Measurements from ENCODE around the gene MED27.
A peak's percentile ranks its signal among the peaks of the same experiment; 100 is the strongest.

The MED27 gene

DNA sequence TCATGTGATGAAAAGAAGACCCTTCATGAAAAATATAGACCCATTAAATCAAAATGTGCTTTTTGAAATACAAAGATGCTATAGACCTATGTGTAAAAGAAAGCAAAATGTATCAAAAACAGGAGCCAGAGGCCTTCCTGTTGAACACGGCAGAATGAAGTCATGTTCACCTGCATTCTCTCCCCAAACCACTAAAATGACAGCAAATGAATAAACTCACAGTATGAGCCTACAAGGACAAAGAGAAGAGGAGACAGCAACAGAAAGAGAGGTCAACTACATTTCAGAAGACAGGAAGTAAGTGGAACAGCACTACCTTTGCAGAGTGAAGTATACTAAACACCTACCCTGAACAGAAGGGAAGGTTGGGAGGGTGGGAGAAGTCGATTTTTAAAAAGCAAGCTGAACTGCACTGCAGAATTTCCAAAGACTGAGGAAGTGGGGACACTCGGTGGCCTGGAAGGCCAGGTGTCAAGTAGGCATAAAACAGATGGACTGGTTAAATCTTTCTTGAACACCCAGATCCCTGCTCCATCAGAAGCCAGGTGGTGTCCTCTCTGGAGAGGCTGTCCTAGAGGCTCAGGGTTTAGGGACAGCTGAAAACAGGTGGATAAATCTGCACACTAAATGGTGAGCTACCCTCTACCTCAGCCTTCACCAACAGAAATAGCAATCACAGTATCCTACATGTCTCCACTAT is 48.9 kb downstream of the MED27 start:
- H3K4me1 Mint-ChIP-seq (ENCODE audit: low read depth in 2 of 2) = peaks cover 41 to 69% of the 10 kb centered on the region in 2 donors

DNA sequence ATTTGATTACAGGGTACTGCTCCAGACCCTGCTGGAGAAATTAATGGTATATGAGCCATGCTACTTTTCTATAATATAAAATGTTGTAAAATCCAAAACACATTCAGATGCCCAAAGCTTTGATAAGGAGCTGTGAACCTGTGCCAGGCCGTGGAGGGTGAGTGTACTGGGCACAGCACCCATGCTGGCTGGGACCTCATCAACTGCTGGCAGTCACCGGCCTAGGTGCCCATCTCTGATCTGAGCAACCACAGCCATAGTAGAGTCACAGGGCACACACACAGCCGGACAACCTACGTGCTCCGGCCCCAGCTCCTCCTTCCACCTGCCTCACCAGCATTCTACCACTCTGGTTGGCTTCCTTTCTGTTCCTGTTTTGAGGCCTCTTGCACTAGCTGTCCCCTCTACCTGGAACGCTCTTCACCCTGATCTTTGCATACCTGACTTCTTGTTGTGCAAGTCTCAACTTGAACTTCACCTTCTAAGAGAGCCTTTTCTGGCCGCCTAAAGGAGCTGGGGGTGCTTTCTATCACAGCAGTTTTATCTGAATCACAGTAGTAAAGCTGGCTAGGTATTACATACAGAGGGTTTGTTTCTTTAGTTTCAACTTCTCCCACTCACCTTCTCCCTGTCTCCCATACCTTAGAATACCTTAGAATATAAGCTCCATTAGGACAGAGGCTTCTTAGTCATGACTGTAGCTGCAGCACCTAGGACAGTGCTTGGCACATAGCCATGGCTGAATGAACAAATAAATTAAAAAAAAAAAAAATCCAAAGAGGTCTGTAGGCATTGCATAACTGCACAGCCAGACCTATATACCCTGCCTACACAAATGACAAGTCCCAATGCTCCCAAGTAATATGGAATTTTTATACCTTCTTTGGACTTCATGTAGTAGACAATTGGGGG is 51.7 kb downstream of the MED27 start:
- ATAC-seq (replicated peaks) (no peak), DNase-seq (no peak)
- H3K27ac Mint-ChIP-seq = no peak overlapping the region
- H3K9me3 Mint-ChIP-seq = no peaks in the 10 kb centered on the region
- peaks cover 34 to 56% of the 10 kb centered on the region in 2 donors for H3K4me1 Mint-ChIP-seq (ENCODE audit: low read depth in 2 of 2)
- H3K36me3 Mint-ChIP-seq (ENCODE audit: insufficient read depth) = peaks cover 3% of the 10 kb centered on the region
- no peak overlapping the region for H3K4me3 Mint-ChIP-seq
- H3K27me3 Mint-ChIP-seq = no peaks in the 10 kb centered on the region

More for the DNA sequence above, 48.9 kb downstream of the MED27 start:
- H3K36me3 Mint-ChIP-seq (ENCODE audit: insufficient read depth) = no peaks in the 10 kb centered on the region
- H3K27me3 Mint-ChIP-seq = no peaks in the 10 kb centered on the region
- H3K27ac Mint-ChIP-seq = peak overlapping the region in 1 of 2 donors; percentile 5
- no peak overlapping the region for H3K4me3 Mint-ChIP-seq
- DNase-seq = no peak
- no peak for ATAC-seq (replicated peaks)
- no peaks in the 10 kb centered on the region for H3K9me3 Mint-ChIP-seq

DNA sequence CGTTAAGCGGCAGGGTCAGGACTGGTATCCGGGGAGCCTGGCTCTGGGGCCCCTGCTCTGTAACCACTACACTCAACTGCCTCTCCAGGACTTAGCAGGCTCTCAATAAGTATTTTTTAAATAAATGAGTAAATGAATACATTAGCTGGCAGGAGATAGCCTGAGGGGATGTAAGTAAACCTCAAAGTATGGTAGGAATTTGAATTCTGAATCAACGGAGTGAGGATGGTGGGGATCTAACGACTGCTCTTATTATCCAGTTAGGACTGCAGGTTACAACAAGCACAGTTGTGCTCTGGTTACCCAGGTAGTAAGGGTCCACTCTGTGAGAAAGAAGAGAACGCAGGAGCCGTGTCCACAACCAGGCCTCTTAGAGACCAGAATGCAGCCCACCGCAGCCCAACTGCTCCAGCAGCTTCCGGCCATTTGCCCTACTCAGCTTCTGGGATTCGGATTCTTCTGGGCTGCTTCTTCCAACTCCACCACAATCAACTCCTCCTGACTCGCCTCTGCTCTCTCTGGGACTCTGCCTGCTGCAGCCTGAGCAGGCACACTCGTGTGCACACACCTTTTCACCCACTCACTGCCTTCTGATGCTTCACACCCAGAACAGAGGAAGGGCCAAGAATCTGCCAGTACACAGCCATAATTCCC is 52.6 kb downstream of the MED27 start:
- DNase-seq (no peak), ATAC-seq (replicated peaks) (no peak)
- Mint-ChIP-seq H3K9me3 (no peaks in the 10 kb centered on the region), H3K27ac (no peak overlapping the region), H3K4me3 (no peak overlapping the region), H3K27me3 (no peaks in the 10 kb centered on the region), H3K4me1 (ENCODE audit: low read depth in 2 of 2) (peaks cover 28 to 53% of the 10 kb centered on the region in 2 donors), H3K36me3 (ENCODE audit: insufficient read depth) (peaks cover 3% of the 10 kb centered on the region)

DNA sequence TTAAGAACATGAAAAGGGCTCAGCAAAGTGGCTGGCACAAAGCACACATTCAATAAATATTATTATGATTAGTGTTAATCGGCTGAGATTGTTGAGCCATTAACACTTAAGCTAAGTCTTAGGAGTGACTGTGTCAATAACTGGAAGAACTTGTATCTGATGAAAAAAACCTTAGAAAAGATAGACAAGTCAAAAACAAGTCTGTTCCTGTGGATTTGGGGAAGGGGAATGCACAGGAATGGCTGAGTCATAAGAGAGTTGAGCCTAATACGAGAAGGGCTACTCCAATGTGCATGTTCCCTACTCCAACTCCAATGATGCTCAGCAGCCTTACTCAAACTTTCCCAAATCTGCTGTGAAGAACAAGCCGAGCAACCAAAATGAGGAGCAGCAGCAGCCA is 53.9 kb downstream of the MED27 start:
- Mint-ChIP-seq H3K4me3 (no peak overlapping the region), H3K9me3 (no peaks in the 10 kb centered on the region), H3K27ac (no peak overlapping the region), H3K27me3 (no peaks in the 10 kb centered on the region), H3K36me3 (ENCODE audit: insufficient read depth) (peaks cover 3% of the 10 kb centered on the region), H3K4me1 (ENCODE audit: low read depth in 2 of 2) (peaks cover 23 to 52% of the 10 kb centered on the region in 2 donors)
- no peak for ATAC-seq (replicated peaks)
- no peak for DNase-seq

DNA sequence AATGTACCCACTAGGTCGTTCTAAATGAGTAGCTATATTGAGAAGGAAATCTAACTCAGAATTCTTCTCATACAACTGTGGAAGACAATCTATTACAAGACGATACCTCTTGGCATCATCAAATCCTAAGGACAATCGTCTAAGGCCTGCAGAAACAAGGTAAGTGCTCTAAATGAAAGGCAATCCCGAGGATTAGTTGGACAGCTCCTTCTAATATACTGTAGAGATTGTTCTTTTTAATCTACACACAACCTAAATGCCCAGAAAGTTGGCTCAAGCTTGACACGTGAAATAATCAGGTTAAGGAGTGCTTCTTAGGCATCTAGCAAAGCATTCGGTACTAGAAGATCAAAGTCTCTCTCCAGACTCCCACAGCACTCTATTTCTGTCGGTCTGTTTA is 55.1 kb downstream of the MED27 start:
- H3K27me3 Mint-ChIP-seq = no peaks in the 10 kb centered on the region

DNA sequence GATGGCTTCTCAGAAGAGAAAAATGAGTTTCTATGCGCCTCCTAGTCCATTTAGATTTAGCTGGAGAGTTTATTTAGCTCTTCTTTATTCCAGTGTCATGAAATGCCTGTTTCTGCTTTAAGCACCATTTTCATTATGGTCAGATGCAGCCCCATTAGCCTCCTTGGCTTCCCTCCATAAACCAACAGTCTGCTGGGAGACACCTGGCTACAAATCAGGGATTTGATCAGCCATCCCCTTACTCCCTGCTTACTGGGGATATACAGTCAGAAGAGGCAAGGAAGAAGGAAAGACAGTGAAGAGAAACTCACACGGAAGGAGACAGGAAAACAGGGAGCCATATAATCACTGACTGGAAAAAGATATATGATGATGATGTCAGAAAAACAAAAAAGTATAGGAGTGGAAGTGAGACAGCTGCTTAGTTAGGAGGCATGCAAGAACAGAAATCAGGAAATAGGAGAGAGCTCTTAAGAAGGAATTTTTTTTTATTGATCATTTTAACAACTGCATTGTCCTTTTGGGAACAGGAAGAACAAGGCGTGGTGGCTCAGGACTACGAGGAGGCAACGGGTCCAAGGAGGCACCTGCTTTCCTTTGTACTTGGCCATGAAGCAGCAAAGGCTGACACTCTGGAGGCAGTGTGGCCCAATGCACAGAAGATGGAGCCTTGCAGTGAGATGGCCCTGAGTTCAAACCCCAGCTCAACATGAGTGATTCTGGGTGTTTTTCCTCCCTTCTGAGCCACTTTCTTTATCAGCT is 56.1 kb downstream of the MED27 start:
- Mint-ChIP-seq H3K27me3 (no peaks in the 10 kb centered on the region), H3K27ac (no peak overlapping the region), H3K9me3 (no peaks in the 10 kb centered on the region), H3K36me3 (ENCODE audit: insufficient read depth) (peaks cover 3% of the 10 kb centered on the region), H3K4me1 (ENCODE audit: low read depth in 2 of 2) (peaks cover 22 to 33% of the 10 kb centered on the region in 2 donors), H3K4me3 (no peak overlapping the region)
- ATAC-seq (replicated peaks) = no peak
- no peak for DNase-seq

More for the DNA sequence above, 55.1 kb downstream of the MED27 start:
- peaks cover 22 to 42% of the 10 kb centered on the region in 2 donors for H3K4me1 Mint-ChIP-seq (ENCODE audit: low read depth in 2 of 2)
- H3K4me3 Mint-ChIP-seq = no peak overlapping the region
- no peak for DNase-seq
- H3K9me3 Mint-ChIP-seq = no peaks in the 10 kb centered on the region
- H3K27ac Mint-ChIP-seq = no peak overlapping the region
- no peak for ATAC-seq (replicated peaks)
- peaks cover 3% of the 10 kb centered on the region for H3K36me3 Mint-ChIP-seq (ENCODE audit: insufficient read depth)

DNA sequence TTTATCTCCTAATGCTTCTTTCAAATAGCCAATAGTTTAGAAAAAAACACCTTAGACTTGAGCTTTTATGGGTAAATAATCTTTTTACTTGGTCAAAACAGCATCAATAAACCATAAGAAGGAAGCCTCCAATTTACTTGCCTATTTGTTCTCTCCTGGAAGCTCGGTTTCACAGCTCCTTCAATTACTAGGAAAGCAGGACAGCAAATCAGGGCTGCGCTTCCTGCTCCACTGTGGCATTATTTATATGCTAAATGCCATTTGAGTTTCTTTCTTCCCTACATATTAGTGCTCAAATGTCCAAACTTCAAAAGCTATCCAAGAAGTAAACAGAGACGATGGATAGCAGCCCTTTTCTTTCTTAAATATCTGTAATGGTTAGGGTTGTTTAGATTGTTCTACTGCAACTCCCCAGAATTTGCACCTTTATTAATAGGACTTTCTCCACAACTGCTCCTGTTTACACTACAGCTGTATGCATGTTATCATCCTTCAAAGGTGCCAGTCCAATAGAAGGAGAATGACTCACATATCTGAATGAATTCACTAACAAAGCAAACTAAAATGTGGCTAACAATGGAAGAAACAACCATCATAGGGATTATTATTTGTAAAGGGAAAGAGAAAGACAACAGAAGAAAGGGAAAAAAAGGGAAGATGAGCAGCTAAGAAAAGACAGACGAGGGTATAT is 58.7 kb downstream of the MED27 start:
- H3K4me3 Mint-ChIP-seq = no peak overlapping the region
- DNase-seq (no peak), ATAC-seq (replicated peaks) (no peak)
- H3K4me1 Mint-ChIP-seq (ENCODE audit: low read depth in 2 of 2) = peaks cover 16 to 27% of the 10 kb centered on the region in 2 donors
- no peaks in the 10 kb centered on the region for H3K27me3 Mint-ChIP-seq
- H3K27ac Mint-ChIP-seq = no peak overlapping the region
- no peaks in the 10 kb centered on the region for H3K9me3 Mint-ChIP-seq
- H3K36me3 Mint-ChIP-seq (ENCODE audit: insufficient read depth) = peaks cover 3% of the 10 kb centered on the region

DNA sequence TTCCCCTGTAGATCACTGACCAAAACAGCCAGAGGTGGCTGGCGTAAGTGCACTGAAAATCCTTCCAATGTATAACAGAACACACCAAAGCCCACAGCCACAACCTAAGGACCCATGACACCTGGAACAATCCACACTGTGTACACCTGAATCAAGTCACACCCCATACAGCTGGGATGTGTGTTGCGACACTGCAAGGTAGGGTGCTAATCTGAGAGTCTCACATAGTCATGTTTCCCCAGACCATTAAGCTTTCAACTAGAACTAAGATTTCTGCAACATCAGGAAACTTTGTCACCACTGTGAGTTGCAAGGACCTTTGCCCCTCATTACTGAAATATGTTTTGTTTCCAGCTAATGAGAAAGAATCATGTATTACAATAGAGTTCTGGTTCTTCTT is 59.4 kb downstream of the MED27 start:
- Mint-ChIP-seq H3K36me3 (ENCODE audit: insufficient read depth) (peaks cover 3% of the 10 kb centered on the region), H3K4me3 (no peak overlapping the region), H3K4me1 (ENCODE audit: low read depth in 2 of 2) (peaks cover 14 to 22% of the 10 kb centered on the region in 2 donors), H3K27me3 (no peaks in the 10 kb centered on the region), H3K9me3 (no peaks in the 10 kb centered on the region), H3K27ac (no peak overlapping the region)
- DNase-seq (no peak), ATAC-seq (replicated peaks) (no peak)

DNA sequence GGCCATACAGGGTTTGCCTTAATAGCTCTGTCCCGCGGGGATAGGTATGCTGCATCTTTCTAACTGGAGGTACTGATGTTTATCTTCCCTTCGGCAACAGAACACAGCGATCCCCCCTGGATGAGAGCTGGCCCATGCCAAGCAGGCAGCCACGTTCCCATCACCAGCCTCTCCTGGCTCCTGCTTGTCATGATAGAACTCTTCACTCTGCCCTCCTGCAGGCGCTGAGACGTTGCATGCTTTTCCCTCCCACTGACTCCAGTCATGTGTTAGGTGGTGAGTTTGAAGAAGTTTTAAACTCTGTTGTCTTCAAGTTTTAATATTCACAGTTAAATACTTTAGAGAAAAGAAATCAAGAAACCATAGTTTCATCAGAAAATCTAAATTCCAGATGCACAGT is 60.0 kb downstream of the MED27 start:
- Mint-ChIP-seq H3K4me3 (no peak overlapping the region), H3K27ac (no peak overlapping the region), H3K36me3 (ENCODE audit: insufficient read depth) (peaks cover under 1% of the 10 kb centered on the region), H3K4me1 (ENCODE audit: low read depth in 2 of 2) (peaks cover 12 to 22% of the 10 kb centered on the region in 2 donors), H3K9me3 (no peaks in the 10 kb centered on the region), H3K27me3 (no peaks in the 10 kb centered on the region)
- ATAC-seq (replicated peaks) = no peak
- no peak for DNase-seq

DNA sequence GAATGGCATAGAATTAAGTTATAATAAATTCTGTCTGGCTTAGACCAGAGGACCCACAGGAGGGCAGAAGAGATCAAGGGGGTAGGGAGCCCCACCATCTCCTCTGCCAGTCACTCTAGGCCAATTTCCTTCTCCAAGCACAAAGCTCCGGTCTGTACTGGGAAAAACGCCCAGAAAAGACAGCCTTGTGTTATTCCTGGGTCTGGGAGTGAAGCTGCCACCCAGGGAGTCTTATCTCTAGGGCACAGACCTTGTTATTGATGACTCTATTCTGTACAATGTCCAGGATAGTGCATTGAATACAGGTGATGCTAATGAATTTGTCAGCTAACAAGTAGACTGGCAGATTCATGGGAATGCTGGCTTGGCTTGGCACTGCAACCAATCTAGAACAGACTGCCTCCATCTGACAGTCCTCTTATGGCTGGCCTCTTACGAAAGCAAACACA is 60.7 kb downstream of the MED27 start:
- no peak for DNase-seq
- H3K4me1 Mint-ChIP-seq (ENCODE audit: low read depth in 2 of 2) = peaks cover 11 to 25% of the 10 kb centered on the region in 2 donors

DNA sequence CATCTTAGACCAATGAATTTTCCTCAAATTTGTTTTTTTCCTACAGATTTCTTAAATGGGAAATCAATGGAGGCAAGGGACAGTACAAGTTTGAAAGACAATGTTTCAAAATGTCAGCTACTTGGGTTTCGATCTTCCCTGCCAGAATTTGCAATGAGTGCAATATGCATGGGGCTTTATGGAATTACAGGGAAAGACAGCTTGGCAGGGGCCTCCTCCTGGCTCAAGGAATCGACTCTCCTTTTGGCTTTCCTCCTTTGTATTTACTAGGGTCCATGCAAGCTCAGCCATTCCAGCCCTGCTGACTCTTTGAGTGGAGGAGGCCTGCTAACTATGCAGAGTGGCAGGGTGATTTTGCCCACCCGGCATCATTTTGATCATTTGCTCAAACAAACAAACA is 63.2 kb downstream of the MED27 start:
- no peak overlapping the region for H3K4me3 Mint-ChIP-seq
- H3K4me1 Mint-ChIP-seq (ENCODE audit: low read depth in 2 of 2) = peaks cover 7 to 23% of the 10 kb centered on the region in 2 donors
- no peak for ATAC-seq (replicated peaks)
- H3K36me3 Mint-ChIP-seq (ENCODE audit: insufficient read depth) = peaks cover 11% of the 10 kb centered on the region
- H3K27ac Mint-ChIP-seq = no peak overlapping the region
- no peaks in the 10 kb centered on the region for H3K9me3 Mint-ChIP-seq
- no peak for DNase-seq
- no peaks in the 10 kb centered on the region for H3K27me3 Mint-ChIP-seq

More for the DNA sequence above, 60.7 kb downstream of the MED27 start:
- Mint-ChIP-seq H3K36me3 (ENCODE audit: insufficient read depth) (peaks cover under 1% of the 10 kb centered on the region), H3K27ac (no peak overlapping the region), H3K4me3 (no peak overlapping the region), H3K27me3 (no peaks in the 10 kb centered on the region), H3K9me3 (no peaks in the 10 kb centered on the region)
- no peak for ATAC-seq (replicated peaks)

DNA sequence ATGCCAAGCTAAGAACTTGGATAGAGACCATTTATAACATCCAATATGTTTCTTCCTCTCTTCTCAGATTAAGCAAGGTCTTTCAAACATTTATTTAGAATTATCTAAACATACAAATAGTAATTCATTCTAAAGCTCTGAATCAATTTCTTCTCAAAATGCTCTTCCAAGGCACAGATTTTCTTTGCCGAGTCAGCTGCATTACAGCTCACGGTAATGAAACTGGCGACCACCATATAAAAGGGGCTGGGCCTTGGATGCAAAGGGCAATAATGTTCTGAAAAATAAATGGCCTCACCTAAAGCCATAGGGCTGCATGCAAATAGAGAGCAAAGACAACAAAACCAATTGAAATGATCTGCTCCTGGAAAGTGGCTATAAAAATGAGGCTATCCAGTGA is 63.8 kb downstream of the MED27 start:
- H3K36me3 Mint-ChIP-seq (ENCODE audit: insufficient read depth) = peaks cover 11% of the 10 kb centered on the region
- ATAC-seq (replicated peaks) = no peak

More for the DNA sequence above, 63.8 kb downstream of the MED27 start:
- Mint-ChIP-seq H3K27me3 (no peaks in the 10 kb centered on the region), H3K9me3 (no peaks in the 10 kb centered on the region), H3K4me1 (ENCODE audit: low read depth in 2 of 2) (peaks cover 7 to 18% of the 10 kb centered on the region in 2 donors), H3K4me3 (no peak overlapping the region), H3K27ac (no peak overlapping the region)
- no peak for DNase-seq
